HG02981 (cell line): ENCODE data around the gene SLC35B2.
"Not testable (repeated sequence)": the region's sequence is repeated elsewhere in the genome, so short reads cannot be mapped to it uniquely, and the experiment has no call there.

ENCODE experiments used
- ATAC-seq: cut with Tn5 transposase; IDR thresholded peaks from one replicate; pipeline ENCODE4 v1.9.1; 2021; ENCODE audit warnings: mild to moderate bottlenecking, moderate library complexity; ENCODE audit not compliant: unreplicated experiment

SLC35B2 gene

GRCh38 chr6:44237021-44237812, 20.1 kb downstream of the SLC35B2 start:
- peak; percentile 43 for ATAC-seq

- no peak for ATAC-seq
Measured at GRCh38 chr6:44235891-44236516, 21.3 kb downstream of the SLC35B2 start.

GRCh38 chr6:44235269-44235668, 22.1 kb downstream of the SLC35B2 start:
- no peak for ATAC-seq

GRCh38 chr6:44234101-44235025, 23.0 kb downstream of the SLC35B2 start:
- ATAC-seq, result no peak

GRCh38 chr6:44233567-44234100, 23.7 kb downstream of the SLC35B2 start:
- no peak for ATAC-seq

- no peak for ATAC-seq
Measured at GRCh38 chr6:44232676-44233566, 24.4 kb downstream of the SLC35B2 start.

- ATAC-seq, result not testable (repeated sequence)
Measured at GRCh38 chr6:44231426-44231825, 25.9 kb downstream of the SLC35B2 start.

GRCh38 chr6:44230034-44230675, 27.2 kb downstream of the SLC35B2 start:
- ATAC-seq, result no peak

- no peak for ATAC-seq
Measured at GRCh38 chr6:44229376-44230033, 27.8 kb downstream of the SLC35B2 start.

- ATAC-seq, result no peak
Measured at GRCh38 chr6:44228836-44229235, 28.5 kb downstream of the SLC35B2 start.

GRCh38 chr6:44228433-44228832, 28.9 kb downstream of the SLC35B2 start:
- no peak for ATAC-seq

GRCh38 chr6:44228031-44228430, 29.3 kb downstream of the SLC35B2 start:
- no peak for ATAC-seq

- no peak for ATAC-seq
Measured at GRCh38 chr6:44227148-44227793, 30.1 kb downstream of the SLC35B2 start.

GRCh38 chr6:44226368-44227147, 30.8 kb downstream of the SLC35B2 start:
- no peak for ATAC-seq

- no peak for ATAC-seq
Measured at GRCh38 chr6:44225579-44226325, 31.6 kb downstream of the SLC35B2 start.

- ATAC-seq, result no peak
Measured at GRCh38 chr6:44224965-44225305, 32.4 kb downstream of the SLC35B2 start.
